ENCODE data around the gene IFIT3.

GRCh38 chr10:89305766-89306433 is 21.9 kb upstream of the IFIT3 start:
- TF ChIP-seq CTCF (tag by site-specific recombination; IDR thresholded peaks at IDR 0.05), result no peak
- TF ChIP-seq ZNF501 (tag by site-specific recombination; IDR thresholded peaks at IDR 0.05), result no peak
- no peak for TF ChIP-seq ZNF184 (tag by site-specific recombination; IDR thresholded peaks at IDR 0.05)
- TF ChIP-seq ELK4 (IDR thresholded peaks at IDR 0.05; ENCODE audit: borderline replicate concordance, low read depth, low read length), result no peak
- no peak for TF ChIP-seq BCL11A (tag by site-specific recombination; IDR thresholded peaks at IDR 0.05; ENCODE audit: low read depth)
- TF ChIP-seq ZNF404 (tag by site-specific recombination; IDR thresholded peaks at IDR 0.05), result no peak
- TF ChIP-seq ZNF138 (tag by site-specific recombination; IDR thresholded peaks at IDR 0.05; ENCODE audit: borderline replicate concordance), result no peak
- TF ChIP-seq YY1 (tag by site-specific recombination; IDR thresholded peaks at IDR 0.05), result no peak
- TF ChIP-seq ZFP41 (tag by site-specific recombination; IDR thresholded peaks at IDR 0.05; ENCODE audit: borderline replicate concordance), result no peak
- TF ChIP-seq ZNF488 (tag by site-specific recombination; IDR thresholded peaks at IDR 0.05), result no peak
- TF ChIP-seq, protein P1, sequence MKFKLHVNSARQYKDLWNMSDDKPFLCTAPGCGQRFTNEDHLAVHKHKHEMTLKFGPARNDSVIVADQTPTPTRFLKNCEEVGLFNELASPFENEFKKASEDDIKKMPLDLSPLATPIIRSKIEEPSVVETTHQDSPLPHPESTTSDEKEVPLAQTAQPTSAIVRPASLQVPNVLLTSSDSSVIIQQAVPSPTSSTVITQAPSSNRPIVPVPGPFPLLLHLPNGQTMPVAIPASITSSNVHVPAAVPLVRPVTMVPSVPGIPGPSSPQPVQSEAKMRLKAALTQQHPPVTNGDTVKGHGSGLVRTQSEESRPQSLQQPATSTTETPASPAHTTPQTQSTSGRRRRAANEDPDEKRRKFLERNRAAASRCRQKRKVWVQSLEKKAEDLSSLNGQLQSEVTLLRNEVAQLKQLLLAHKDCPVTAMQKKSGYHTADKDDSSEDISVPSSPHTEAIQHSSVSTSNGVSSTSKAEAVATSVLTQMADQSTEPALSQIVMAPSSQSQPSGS (tag by site-specific recombination; IDR thresholded peaks at IDR 0.05; ENCODE audit: low read depth), result no peak
